Spleen (tissue), 11 donors: ENCODE measurements around the gene ERGIC1. TPM values are rescaled to one million over a fixed set of nuclear protein-coding genes. Genes with fewer than 3 reads are reported as not detected.
A peak's percentile ranks its signal among the peaks of the same experiment; 100 is the strongest.

Source experiments
- DNase-seq: peaks from one replicate; pipeline ENCODE4 v3.0.0-alpha.2; 2020
- H3K27ac ChIP-seq, 8 donors: fragments of 200-600 bp; sonication (generic) in 7 of 8; 1 replicate in 4 of 8; 2 replicates in 4 of 8; pipeline versions ENCODE4 v1.5.0 to v1.8.0; 2016 to 2021; ENCODE audit warnings: inconsistent platforms in 4 of 8, mild to moderate bottlenecking in 4 of 8, moderate library complexity in 1 of 8
- H3K27me3 ChIP-seq, 7 donors: fragments of 200-600 bp; sonication (generic) in 6 of 7; replicated peaks in 1 of 7; 1 replicate in 4 of 7; 2 replicates in 3 of 7; pipeline versions ENCODE4 v1.5.0 to v1.8.0; 2016 to 2021; ENCODE audit warnings: inconsistent platforms in 3 of 7, mild to moderate bottlenecking in 1 of 7
- H3K36me3 ChIP-seq, 6 donors: fragments of 200-600 bp; sonication (generic) in 5 of 6; 1 replicate in 4 of 6; 2 replicates in 2 of 6; pipeline versions ENCODE4 v1.5.0 to v1.8.0; 2016 to 2021; ENCODE audit warnings: inconsistent platforms in 2 of 6
- H3K4me1 ChIP-seq, 6 donors: fragments of 200-600 bp; sonication (generic) in 5 of 6; 1 replicate in 3 of 6; 2 replicates in 3 of 6; pipeline versions ENCODE4 v1.5.0 to v1.8.0; 2016 to 2021; ENCODE audit warnings: inconsistent platforms in 3 of 6
- H3K4me3 ChIP-seq, 8 donors: fragments of 200-600 bp; sonication (generic) in 7 of 8; 1 replicate in 4 of 8; 2 replicates in 4 of 8; pipeline versions ENCODE4 v1.5.0 to v1.8.0; 2016 to 2021; ENCODE audit warnings: inconsistent platforms in 4 of 8, mild to moderate bottlenecking in 4 of 8, moderate library complexity in 2 of 8
- H3K9me3 ChIP-seq, 8 donors: fragments of 200-600 bp; sonication (generic) in 7 of 8; 1 replicate in 4 of 8; 2 replicates in 4 of 8; pipeline versions ENCODE4 v1.5.0 to v1.8.0; 2016 to 2021; ENCODE audit warnings: inconsistent platforms in 4 of 8
- POLR2A ChIP-seq, 3 donors: fragments of 450-650 bp; IDR thresholded peaks; one replicate each; pipeline ENCODE4 v1.5.1; 2017; ENCODE audit warnings: antibody characterized with exemption in 3 of 3, mild to moderate bottlenecking in 1 of 3
- POLR2AphosphoS5 ChIP-seq, 3 donors: sonication (generic); formaldehyde crosslinking; IDR thresholded peaks; one replicate each; pipeline ENCODE4 v1.5.1; 2017; ENCODE audit warnings: antibody characterized with exemption in 3 of 3
- WGBS, 5 donors: extraction: QIAGEN DNeasy Blood & Tissue Kit in 3 of 5; methylation state at CpG; one replicate each; pipeline versions ENCODE4 v1.1.5 to v1.1.7; 2013 to 2018; 5-methylcytosine and 5-hydroxymethylcytosine counted together
- intact Hi-C: fragments of 100-400 bp; cut with DNase I; formaldehyde crosslinking; loops from one replicate; pipeline ENCODE4 v1.15.0; 2023; ENCODE audit warnings: low total_unique reads
- polyA plus RNA-seq, 3 donors: library from polyadenylated mRNA; stranded (reverse); fragments of 200-250 nt; gene quantifications; one replicate each; pipeline ENCODE4 v1.2.1, GENCODE V29; 2013
- total RNA-seq, 7 donors: library from RNA; depleted of rRNA in 3 of 7; stranded (reverse); fragments of >200 nt in 3 of 7; fragmentation: NEBNext Ultra II Directional in 4 of 7; extraction: Animal tissue kit (Norgen Biotek cat#: 25700) in 4 of 7; gene quantifications; one replicate each; pipeline versions ENCODE4 v1.1.0 to v1.2.1, GENCODE V29; 2016 to 2021
- TF ChIP-seq, protein P1 (sequence below), 11 experiments: fragments of 200-600 bp in 7 of 11; fragments of 450-650 bp in 4 of 11; sonication (generic) in 4 of 11; IDR thresholded peaks in 8 of 11; conservative IDR thresholded peaks in 3 of 11; 1 replicate in 7 of 11; 2 replicates in 4 of 11; pipeline versions ENCODE4 v1.4.0 to v1.8.0; 2016 to 2021; ENCODE audit warnings: antibody characterized with exemption in 11 of 11, inconsistent platforms in 4 of 11, mild to moderate bottlenecking in 1 of 11
- donor health status: healthy with polysubstance abuse.
- donor health status: DM: no; HTN: no; CAD: no; lungs with moderate emphysema.
- donor health status: DM: no; HTN: no; CAD: no.
- donor health status: Bipolar disorder and iron deficiency.
- donor health status: healthy.
- donor health status: DM: no; HTN: no; CAD: no.
- donor health status: DM: yes; HTN: yes; CAD: no.

Gene ERGIC1
- total and polyA plus RNA-seq, 10 donors, result 36.9 to 166 (median 125) TPM

DNA sequence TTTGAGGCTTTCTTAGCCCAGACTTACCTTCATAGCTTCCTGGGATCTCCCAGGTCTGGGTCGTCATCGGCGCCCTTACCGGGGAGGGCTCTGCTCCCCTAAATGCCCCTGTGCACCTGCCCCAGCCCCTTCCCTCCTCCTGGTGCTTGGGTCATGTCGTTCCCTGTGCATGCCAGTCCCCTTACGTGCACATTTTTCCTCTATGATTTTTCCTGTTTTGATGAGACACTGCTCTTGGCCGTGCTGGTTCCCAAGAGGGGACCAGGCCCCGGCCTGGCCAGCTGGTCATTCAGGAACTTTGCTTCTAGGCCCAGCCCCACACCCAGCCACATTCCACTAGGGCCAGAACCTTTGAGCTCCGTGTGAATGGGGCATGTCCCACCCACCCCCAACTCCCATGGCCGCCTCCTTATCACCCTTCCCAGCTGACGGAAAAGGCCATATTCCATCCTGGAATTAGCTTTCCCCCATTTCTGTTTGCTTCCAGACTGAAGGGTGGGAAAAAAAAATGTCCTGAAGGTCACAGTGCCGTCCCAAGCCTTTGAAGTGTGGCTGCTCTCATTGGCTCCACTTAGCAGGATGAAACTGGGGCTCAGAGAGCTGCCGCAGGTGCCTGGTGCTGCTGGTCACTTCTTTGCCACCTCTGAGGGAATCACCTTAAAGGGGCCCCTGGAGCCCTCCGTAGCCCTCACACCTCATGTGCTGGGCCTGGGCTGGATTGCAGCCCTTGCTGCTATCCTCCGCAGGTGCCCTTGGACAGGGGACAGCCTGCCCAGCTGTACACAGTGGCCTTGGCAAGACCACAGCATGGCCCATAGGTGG lies 25.1 kb downstream of the ERGIC1 start:
- Histone ChIP-seq H3K4me1 (peaks cover 40 to 96% (median 79%) of the 10 kb centered on the region in 6 donors), H3K27ac (peak overlapping the region; percentile 67 to 90 (median 79)), H3K36me3 (peaks cover 0 to 74% (median 0%) of the 10 kb centered on the region in 6 donors), H3K4me3 (no peak overlapping the region), H3K27me3 (no peaks in the 10 kb centered on the region), H3K9me3 (no peaks in the 10 kb centered on the region)
- DNase-seq, result no peak
- TF ChIP-seq, protein P1, sequence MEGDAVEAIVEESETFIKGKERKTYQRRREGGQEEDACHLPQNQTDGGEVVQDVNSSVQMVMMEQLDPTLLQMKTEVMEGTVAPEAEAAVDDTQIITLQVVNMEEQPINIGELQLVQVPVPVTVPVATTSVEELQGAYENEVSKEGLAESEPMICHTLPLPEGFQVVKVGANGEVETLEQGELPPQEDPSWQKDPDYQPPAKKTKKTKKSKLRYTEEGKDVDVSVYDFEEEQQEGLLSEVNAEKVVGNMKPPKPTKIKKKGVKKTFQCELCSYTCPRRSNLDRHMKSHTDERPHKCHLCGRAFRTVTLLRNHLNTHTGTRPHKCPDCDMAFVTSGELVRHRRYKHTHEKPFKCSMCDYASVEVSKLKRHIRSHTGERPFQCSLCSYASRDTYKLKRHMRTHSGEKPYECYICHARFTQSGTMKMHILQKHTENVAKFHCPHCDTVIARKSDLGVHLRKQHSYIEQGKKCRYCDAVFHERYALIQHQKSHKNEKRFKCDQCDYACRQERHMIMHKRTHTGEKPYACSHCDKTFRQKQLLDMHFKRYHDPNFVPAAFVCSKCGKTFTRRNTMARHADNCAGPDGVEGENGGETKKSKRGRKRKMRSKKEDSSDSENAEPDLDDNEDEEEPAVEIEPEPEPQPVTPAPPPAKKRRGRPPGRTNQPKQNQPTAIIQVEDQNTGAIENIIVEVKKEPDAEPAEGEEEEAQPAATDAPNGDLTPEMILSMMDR (IDR thresholded peaks at IDR 0.05 in 8 of 11, conservative IDR thresholded peaks at IDR 0.05 in 3 of 11), result no peak
- peak; percentile 41 to 90 (median 74) for TF ChIP-seq POLR2AphosphoS5 (IDR thresholded peaks at IDR 0.05)
- intact Hi-C loops, result no loop called here
- WGBS, 5 donors, result 55 to 79% (median 70%) methylated on average over 14 to 15 of the region's 15 CpGs

DNA sequence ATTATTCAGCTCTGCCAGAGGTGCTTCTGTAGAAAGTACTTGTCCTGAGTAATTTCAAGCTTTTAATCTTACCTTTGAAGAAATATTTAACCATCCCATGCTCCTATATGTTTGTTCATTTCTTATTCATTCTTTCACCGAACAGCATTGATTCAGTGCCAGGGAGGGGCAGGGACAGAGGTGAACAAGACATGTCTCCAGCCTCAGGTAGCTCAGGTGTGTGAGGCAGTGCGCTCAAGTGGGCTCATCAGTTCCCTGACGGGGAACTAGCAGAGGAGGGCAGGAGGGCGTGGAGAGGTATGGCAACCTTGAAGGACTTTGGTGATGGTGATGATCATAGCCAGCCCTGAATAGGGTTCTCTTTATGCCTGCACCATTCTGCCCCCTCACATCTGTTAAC lies 25.9 kb downstream of the ERGIC1 start:
- TF ChIP-seq, protein P1 (IDR thresholded peaks at IDR 0.05 in 8 of 11, conservative IDR thresholded peaks at IDR 0.05 in 3 of 11), result no peak
- TF ChIP-seq POLR2A (IDR thresholded peaks at IDR 0.05), result no peak
- no peak for TF ChIP-seq POLR2AphosphoS5 (IDR thresholded peaks at IDR 0.05)
- H3K36me3 ChIP-seq, result peaks cover 0 to 66% (median 0%) of the 10 kb centered on the region in 6 donors
- no peaks in the 10 kb centered on the region for H3K9me3 ChIP-seq
- H3K27ac ChIP-seq, result peak overlapping the region; percentile 67 to 90 (median 79)
- no peaks in the 10 kb centered on the region for H3K27me3 ChIP-seq
- intact Hi-C loops, result no loop called here
- DNase-seq, result no peak
- 78 to 89% (median 84%) methylated on average over 4 of the region's 4 CpGs for WGBS, 5 donors
- H3K4me3 ChIP-seq, result peak overlapping the region in 1 of 8 donors; percentile 21
- H3K4me1 ChIP-seq, result peaks cover 39 to 96% (median 73%) of the 10 kb centered on the region in 6 donors

DNA sequence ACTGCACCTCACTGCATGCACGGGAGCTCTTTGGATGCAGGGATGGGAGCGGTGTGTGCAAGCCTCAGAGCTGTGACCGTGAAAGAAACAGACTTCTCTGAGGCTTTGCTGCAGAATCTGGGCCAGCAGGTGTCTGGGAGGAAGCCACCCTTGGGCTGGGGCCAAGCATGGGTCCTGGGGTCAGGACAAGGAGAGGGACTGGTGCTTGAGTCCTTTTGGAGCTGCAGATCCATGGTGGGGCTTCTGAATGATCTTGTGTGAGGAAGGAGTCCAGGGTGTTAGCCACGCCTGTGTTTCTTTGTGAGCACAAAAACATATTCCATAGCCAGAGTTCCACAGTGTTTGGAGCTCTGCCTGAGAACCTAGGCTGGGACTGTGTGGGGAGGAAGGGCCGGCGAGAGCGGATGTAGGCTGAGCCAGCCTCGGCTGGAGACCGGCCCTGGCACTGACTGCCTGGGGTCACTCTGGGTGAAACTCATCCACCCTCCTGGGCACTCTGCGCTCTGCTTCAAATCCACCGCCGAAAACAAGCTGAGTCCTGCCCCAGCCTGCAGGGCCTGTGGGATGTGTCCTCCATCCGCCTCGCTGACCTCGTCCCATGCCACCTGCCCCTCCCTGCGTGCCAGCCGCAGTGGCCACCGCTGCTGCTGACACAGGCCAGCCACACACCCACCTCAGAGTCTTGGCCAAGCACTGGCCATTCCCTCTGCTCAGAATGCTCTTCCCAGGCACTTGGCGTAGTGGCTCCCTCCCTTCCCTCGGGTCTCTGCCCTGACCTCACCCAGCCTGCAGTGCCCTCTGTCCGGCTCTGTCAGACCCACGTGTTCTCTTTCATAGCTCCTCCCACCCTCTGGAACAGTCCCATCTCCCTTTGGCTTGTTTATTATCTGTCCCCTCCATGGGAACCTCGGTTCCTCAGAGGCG lies 26.7 kb downstream of the ERGIC1 start:
- H3K27ac ChIP-seq, result peak overlapping the region; percentile 60 to 90 (median 79)
- intact Hi-C loops, result no loop called here
- DNase-seq, result peak; percentile 86
- H3K4me1 ChIP-seq, result peaks cover 36 to 96% (median 66%) of the 10 kb centered on the region in 6 donors
- H3K9me3 ChIP-seq, result no peaks in the 10 kb centered on the region
- H3K4me3 ChIP-seq, result peak overlapping the region in 2 of 8 donors; percentile 5 to 21
- 47 to 78% (median 65%) methylated on average over 18 to 24 of the region's 24 CpGs for WGBS, 5 donors
- H3K27me3 ChIP-seq, result no peaks in the 10 kb centered on the region
- TF ChIP-seq POLR2AphosphoS5 (IDR thresholded peaks at IDR 0.05), result peak; percentile 84 to 90 (median 87)
- TF ChIP-seq POLR2A (IDR thresholded peaks at IDR 0.05), result no peak
- TF ChIP-seq, protein P1 (IDR thresholded peaks at IDR 0.05 in 8 of 11, conservative IDR thresholded peaks at IDR 0.05 in 3 of 11), result peak in 1 of 11 experiments; percentile 12
- peaks cover 0 to 58% (median 0%) of the 10 kb centered on the region in 6 donors for H3K36me3 ChIP-seq
